ENCODE results near the gene CYFIP2. TPM values are rescaled to one million over a fixed set of nuclear protein-coding genes. Genes with fewer than 3 reads are reported as not detected.
A peak's percentile ranks its signal among the peaks of the same experiment; 100 is the strongest.

CYFIP2 gene
- total RNA-seq, 1 donor from 2014 or later: 173 TPM

GRCh38 chr5:157267025-157267424 lies 1.1 kb downstream of the CYFIP2 start:
- peaks cover 83% of the 10 kb centered on the region for H3K4me1 Mint-ChIP-seq (ENCODE audit: low read depth)
- peak overlapping the region; percentile 92 for H3K4me3 Mint-ChIP-seq

GRCh38 chr5:157267761-157268480 lies 2.0 kb downstream of the CYFIP2 start:
- no peaks in the 10 kb centered on the region for H3K9me3 Mint-ChIP-seq
- H3K27me3 Mint-ChIP-seq (ENCODE audit: insufficient read depth): no peaks in the 10 kb centered on the region
- H3K36me3 Mint-ChIP-seq (ENCODE audit: low read depth): peaks cover 31% of the 10 kb centered on the region
- intact Hi-C loops (cut with micrococcal nuclease): loop anchor here (2.0 to 5.0 kb wide), 2 partner anchors 45 to 464 kb away; partner anchors contain the start of gene THG1L
- H3K4me1 Mint-ChIP-seq (ENCODE audit: low read depth): peaks cover 92% of the 10 kb centered on the region
- peak overlapping the region; percentile 92 for H3K4me3 Mint-ChIP-seq
- DNase-seq (ENCODE audit: low spot score): no peak
- peak overlapping the region; percentile 71 for H3K27ac Mint-ChIP-seq

More at GRCh38 chr5:157267025-157267424, 1.1 kb downstream of the CYFIP2 start:
- Mint-ChIP-seq H3K27me3 (ENCODE audit: insufficient read depth) (no peaks in the 10 kb centered on the region), H3K36me3 (ENCODE audit: low read depth) (peaks cover 29% of the 10 kb centered on the region), H3K9me3 (no peaks in the 10 kb centered on the region), H3K27ac (peak overlapping the region; percentile 71)
- intact Hi-C loops (cut with micrococcal nuclease): loop anchor here (2.0 to 5.0 kb wide), 2 partner anchors 46 to 465 kb away; partner anchors contain the start of gene THG1L
- no peak for DNase-seq (ENCODE audit: low spot score)

- peaks cover 29% of the 10 kb centered on the region for H3K36me3 Mint-ChIP-seq (ENCODE audit: low read depth)
- DNase-seq (ENCODE audit: low spot score): no peak
- no peaks in the 10 kb centered on the region for H3K9me3 Mint-ChIP-seq
- peak overlapping the region; percentile 100 for H3K27ac Mint-ChIP-seq
- no peaks in the 10 kb centered on the region for H3K27me3 Mint-ChIP-seq (ENCODE audit: insufficient read depth)
- intact Hi-C loops (cut with micrococcal nuclease): loop anchor here (5.0 kb wide), 1 partner anchor 463 kb away; the partner anchor contains the start of gene THG1L
- peaks cover 92% of the 10 kb centered on the region for H3K4me1 Mint-ChIP-seq (ENCODE audit: low read depth)
- H3K4me3 Mint-ChIP-seq: peak overlapping the region; percentile 92
Measured at GRCh38 chr5:157269165-157269671, 3.3 kb downstream of the CYFIP2 start.

- intact Hi-C loops (cut with micrococcal nuclease): loop anchor here (5.0 to 10.0 kb wide), 6 partner anchors 243 to 1935 kb away; partner anchors contain the start of genes CLINT1, RNF145 and THG1L
- Mint-ChIP-seq H3K4me3 (peak overlapping the region; percentile 92), H3K27ac (peak overlapping the region; percentile 100), H3K9me3 (no peaks in the 10 kb centered on the region), H3K27me3 (ENCODE audit: insufficient read depth) (no peaks in the 10 kb centered on the region), H3K36me3 (ENCODE audit: low read depth) (peaks cover 28% of the 10 kb centered on the region), H3K4me1 (ENCODE audit: low read depth) (peaks cover 91% of the 10 kb centered on the region)
- DNase-seq (ENCODE audit: low spot score): no peak
Measured at GRCh38 chr5:157269761-157270272, 3.9 kb downstream of the CYFIP2 start.

GRCh38 chr5:157270771-157271170 lies 4.8 kb downstream of the CYFIP2 start:
- DNase-seq (ENCODE audit: low spot score): no peak
- peak overlapping the region; percentile 100 for H3K27ac Mint-ChIP-seq
- peaks cover 27% of the 10 kb centered on the region for H3K36me3 Mint-ChIP-seq (ENCODE audit: low read depth)
- intact Hi-C loops (cut with micrococcal nuclease): loop anchor here (1.0 to 10.0 kb wide), 6 partner anchors 17 to 1934 kb away; partner anchors contain the start of genes CLINT1 and RNF145
- H3K9me3 Mint-ChIP-seq: no peaks in the 10 kb centered on the region
- H3K4me3 Mint-ChIP-seq: peak overlapping the region; percentile 74
- peaks cover 89% of the 10 kb centered on the region for H3K4me1 Mint-ChIP-seq (ENCODE audit: low read depth)
- H3K27me3 Mint-ChIP-seq (ENCODE audit: insufficient read depth): no peaks in the 10 kb centered on the region

GRCh38 chr5:157271740-157272271 lies 5.9 kb downstream of the CYFIP2 start:
- Mint-ChIP-seq H3K27me3 (ENCODE audit: insufficient read depth) (no peaks in the 10 kb centered on the region), H3K4me3 (peak overlapping the region; percentile 74), H3K9me3 (no peaks in the 10 kb centered on the region), H3K27ac (peak overlapping the region; percentile 100), H3K36me3 (ENCODE audit: low read depth) (peaks cover 32% of the 10 kb centered on the region), H3K4me1 (ENCODE audit: low read depth) (peaks cover 96% of the 10 kb centered on the region)
- intact Hi-C loops (cut with micrococcal nuclease): loop anchor here (1.0 to 10.0 kb wide), 9 partner anchors 19 to 1933 kb away; partner anchors contain the start of genes CLINT1, MED7 and RNF145
- peak; percentile 85 for DNase-seq (ENCODE audit: low spot score)

GRCh38 chr5:157273131-157273556 lies 7.2 kb downstream of the CYFIP2 start:
- intact Hi-C loops (cut with micrococcal nuclease): loop anchor here (1.0 to 10.0 kb wide), 8 partner anchors 10 to 1932 kb away; partner anchors contain the start of genes CLINT1, MED7 and RNF145
- H3K9me3 Mint-ChIP-seq: no peaks in the 10 kb centered on the region
- no peak for DNase-seq (ENCODE audit: low spot score)
- H3K4me3 Mint-ChIP-seq: peak overlapping the region; percentile 76
- H3K36me3 Mint-ChIP-seq (ENCODE audit: low read depth): peaks cover 37% of the 10 kb centered on the region
- H3K27me3 Mint-ChIP-seq (ENCODE audit: insufficient read depth): no peaks in the 10 kb centered on the region
- H3K4me1 Mint-ChIP-seq (ENCODE audit: low read depth): peaks cover 94% of the 10 kb centered on the region
- H3K27ac Mint-ChIP-seq: peak overlapping the region; percentile 87

- Mint-ChIP-seq H3K27me3 (ENCODE audit: insufficient read depth) (no peaks in the 10 kb centered on the region), H3K36me3 (ENCODE audit: low read depth) (peaks cover 29% of the 10 kb centered on the region), H3K4me1 (ENCODE audit: low read depth) (peaks cover 94% of the 10 kb centered on the region), H3K27ac (peak overlapping the region; percentile 46), H3K9me3 (no peaks in the 10 kb centered on the region), H3K4me3 (no peak overlapping the region)
- no peak for DNase-seq (ENCODE audit: low spot score)
- intact Hi-C loops (cut with micrococcal nuclease): loop anchor here (2.0 to 10.0 kb wide), 2 partner anchors 15 to 1929 kb away; partner anchors contain the start of gene RNF145
Measured at GRCh38 chr5:157275403-157275802, 9.5 kb downstream of the CYFIP2 start.

- peaks cover 30% of the 10 kb centered on the region for H3K36me3 Mint-ChIP-seq (ENCODE audit: low read depth)
- H3K27ac Mint-ChIP-seq: no peak overlapping the region
- no peak for DNase-seq (ENCODE audit: low spot score)
- no peak overlapping the region for H3K4me3 Mint-ChIP-seq
- H3K4me1 Mint-ChIP-seq (ENCODE audit: low read depth): peaks cover 94% of the 10 kb centered on the region
- H3K9me3 Mint-ChIP-seq: peaks cover 12% of the 10 kb centered on the region
- H3K27me3 Mint-ChIP-seq (ENCODE audit: insufficient read depth): no peaks in the 10 kb centered on the region
- intact Hi-C loops (cut with micrococcal nuclease): loop anchor here (10.0 kb wide), 1 partner anchor 1926 kb away; the partner anchor contains the start of gene RNF145
Measured at GRCh38 chr5:157278319-157279037, 12.6 kb downstream of the CYFIP2 start.

GRCh38 chr5:157279605-157280239 lies 13.8 kb downstream of the CYFIP2 start:
- Mint-ChIP-seq H3K4me3 (no peak overlapping the region), H3K27ac (peak overlapping the region; percentile 64), H3K36me3 (ENCODE audit: low read depth) (peaks cover 30% of the 10 kb centered on the region), H3K4me1 (ENCODE audit: low read depth) (peaks cover 94% of the 10 kb centered on the region), H3K27me3 (ENCODE audit: insufficient read depth) (no peaks in the 10 kb centered on the region), H3K9me3 (peaks cover 12% of the 10 kb centered on the region)
- intact Hi-C loops (cut with micrococcal nuclease): loop anchor here (10.0 kb wide), 1 partner anchor 1925 kb away; the partner anchor contains the start of gene RNF145
- DNase-seq (ENCODE audit: low spot score): no peak

- peaks cover 36% of the 10 kb centered on the region for H3K36me3 Mint-ChIP-seq (ENCODE audit: low read depth)
- peaks cover 92% of the 10 kb centered on the region for H3K4me1 Mint-ChIP-seq (ENCODE audit: low read depth)
- H3K4me3 Mint-ChIP-seq: peak overlapping the region; percentile 0
- H3K27ac Mint-ChIP-seq: peak overlapping the region; percentile 66
- peaks cover 12% of the 10 kb centered on the region for H3K9me3 Mint-ChIP-seq
- H3K27me3 Mint-ChIP-seq (ENCODE audit: insufficient read depth): no peaks in the 10 kb centered on the region
- intact Hi-C loops (cut with micrococcal nuclease): no loop called here
- no peak for DNase-seq (ENCODE audit: low spot score)
Measured at GRCh38 chr5:157280927-157281326, 15.0 kb downstream of the CYFIP2 start.
